ENCODE measurements around the gene RBM4B.

DNA sequence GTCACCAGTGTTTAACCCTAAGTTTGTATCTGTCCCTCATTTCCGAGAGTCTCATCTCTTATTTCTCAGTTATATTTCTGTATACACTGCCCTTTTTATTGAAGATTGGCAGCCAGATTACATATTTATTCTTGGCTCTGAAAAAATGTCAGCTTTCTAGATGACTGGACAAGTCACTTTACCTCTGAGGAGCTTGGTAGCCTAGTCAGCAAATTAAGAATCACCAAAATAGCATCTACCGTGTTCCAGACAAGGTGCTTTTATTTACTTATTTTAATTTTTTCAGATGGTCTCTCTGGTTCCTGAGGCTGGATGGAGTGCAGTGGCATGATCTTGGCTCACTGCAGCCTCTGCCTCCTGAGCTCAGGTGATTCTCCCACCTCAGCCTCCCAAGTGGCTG, 44.7 kb downstream of the RBM4B start:
- TF ChIP-seq, protein P1, sequence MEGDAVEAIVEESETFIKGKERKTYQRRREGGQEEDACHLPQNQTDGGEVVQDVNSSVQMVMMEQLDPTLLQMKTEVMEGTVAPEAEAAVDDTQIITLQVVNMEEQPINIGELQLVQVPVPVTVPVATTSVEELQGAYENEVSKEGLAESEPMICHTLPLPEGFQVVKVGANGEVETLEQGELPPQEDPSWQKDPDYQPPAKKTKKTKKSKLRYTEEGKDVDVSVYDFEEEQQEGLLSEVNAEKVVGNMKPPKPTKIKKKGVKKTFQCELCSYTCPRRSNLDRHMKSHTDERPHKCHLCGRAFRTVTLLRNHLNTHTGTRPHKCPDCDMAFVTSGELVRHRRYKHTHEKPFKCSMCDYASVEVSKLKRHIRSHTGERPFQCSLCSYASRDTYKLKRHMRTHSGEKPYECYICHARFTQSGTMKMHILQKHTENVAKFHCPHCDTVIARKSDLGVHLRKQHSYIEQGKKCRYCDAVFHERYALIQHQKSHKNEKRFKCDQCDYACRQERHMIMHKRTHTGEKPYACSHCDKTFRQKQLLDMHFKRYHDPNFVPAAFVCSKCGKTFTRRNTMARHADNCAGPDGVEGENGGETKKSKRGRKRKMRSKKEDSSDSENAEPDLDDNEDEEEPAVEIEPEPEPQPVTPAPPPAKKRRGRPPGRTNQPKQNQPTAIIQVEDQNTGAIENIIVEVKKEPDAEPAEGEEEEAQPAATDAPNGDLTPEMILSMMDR (conservative IDR thresholded peaks at IDR 0.05; ENCODE audit: low read length), result no peak
- no peak for TF ChIP-seq EZH2phosphoT487 (IDR thresholded peaks at IDR 0.05; ENCODE audit: borderline replicate concordance, low read depth, low read length)

Data from OCI-LY7 (cell line).